RWPE1 (cell line): ENCODE results near the gene BCLAF3.

Experiments
- CTCF ChIA-PET: fragments of 350-600 bp; sonication (Branson Sonifier 250); formaldehyde crosslinking; extraction: SDS; loops from one replicate; lab custom pipeline; 2021; lab: Yijun Ruan, JAX
- POLR2A ChIA-PET: fragments of 400-600 bp; formaldehyde crosslinking; extraction: SDS; loops from one replicate; lab custom pipeline; 2020; ENCODE audit warnings: antibody characterized with exemption; ENCODE audit not compliant: low non-redundant PET; lab: Yijun Ruan, JAX
- DNase-seq: peaks from one replicate; pipeline ENCODE4 v3.0.0; 2012; ENCODE audit warnings: low spot score
- H3K27ac ChIP-seq: fragments of 450-650 bp; 2 replicates; pipeline ENCODE4 v1.5.1; 2017
- CTCF ChIP-seq: fragments of 450-650 bp; conservative IDR thresholded peaks from 2 replicates; pipeline ENCODE4 v1.5.1; 2017; ENCODE audit warnings: low read depth, mild to moderate bottlenecking

The BCLAF3 gene

GRCh38 chrX:19954335-19955096 is 36.3 kb downstream of the BCLAF3 start:
- TF ChIP-seq CTCF: no peak
- ChIA-PET POLR2A (interaction anchor here (0.5 kb wide), 1 partner anchor 8 kb away, joined by 3 read pairs; no protein-coding TSS in a partner anchor), CTCF (no interaction called here)
- H3K27ac ChIP-seq: no peak overlapping the region
- DNase-seq: no peak

GRCh38 chrX:19953145-19953544 is 37.7 kb downstream of the BCLAF3 start:
- TF ChIP-seq CTCF: no peak
- no peak for DNase-seq
- ChIA-PET POLR2A (no interaction called here), CTCF (interaction anchor here (0.6 kb wide), 1 partner anchor 285 kb away, joined by 4 read pairs; no protein-coding TSS in a partner anchor)
- H3K27ac ChIP-seq: no peak overlapping the region

- no peak overlapping the region for H3K27ac ChIP-seq
- DNase-seq: no peak
- TF ChIP-seq CTCF: no peak
- ChIA-PET POLR2A (no interaction called here), CTCF (interaction anchor here (0.7 kb wide), 1 partner anchor 10 kb away, joined by 10 read pairs; no protein-coding TSS in a partner anchor)
Measured at GRCh38 chrX:19949340-19949739, 41.5 kb downstream of the BCLAF3 start.

DNA sequence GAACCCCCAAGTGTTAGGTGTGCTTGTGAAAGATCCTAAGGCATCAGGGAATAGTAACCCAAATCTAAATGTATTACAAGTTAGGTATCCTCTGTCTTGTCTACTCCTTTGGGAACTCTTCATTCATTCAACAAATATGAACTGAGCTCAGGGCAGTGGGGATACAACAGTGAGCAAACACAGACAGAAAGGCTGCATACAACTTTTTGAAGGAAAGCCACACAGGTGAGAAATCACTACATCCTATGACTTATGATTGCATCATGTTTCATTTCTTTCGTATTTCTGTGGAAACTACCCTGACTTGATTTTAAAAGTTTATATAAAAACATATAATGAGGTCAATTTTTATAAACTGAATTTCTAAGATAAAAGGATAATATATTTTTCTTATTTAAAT is 43.2 kb downstream of the BCLAF3 start:
- H3K27ac ChIP-seq: no peak overlapping the region
- DNase-seq: no peak
- CTCF ChIA-PET: no interaction called here
- TF ChIP-seq CTCF: no peak
- POLR2A ChIA-PET: no interaction called here
